OCI-LY1 (cell line): ENCODE data around the gene PFN3.

Source experiments
- CTCF ChIP-seq: fragments of 200-600 bp; sonication (generic), shearing (Covaris generic); IDR thresholded peaks from 2 replicates; pipeline ENCODE4 v1.5.1; 2017; ENCODE audit warnings: mild to moderate bottlenecking, antibody characterized with exemption, low read length, moderate library complexity, mixed read lengths
- EZH2 ChIP-seq: fragments of 200-600 bp; sonication (generic), shearing (Covaris generic); IDR thresholded peaks from 2 replicates; pipeline ENCODE4 v1.8.0; 2017; ENCODE audit warnings: borderline replicate concordance, mixed run types, mild to moderate bottlenecking, antibody characterized with exemption, low read length, moderate library complexity, mixed read lengths

DNA sequence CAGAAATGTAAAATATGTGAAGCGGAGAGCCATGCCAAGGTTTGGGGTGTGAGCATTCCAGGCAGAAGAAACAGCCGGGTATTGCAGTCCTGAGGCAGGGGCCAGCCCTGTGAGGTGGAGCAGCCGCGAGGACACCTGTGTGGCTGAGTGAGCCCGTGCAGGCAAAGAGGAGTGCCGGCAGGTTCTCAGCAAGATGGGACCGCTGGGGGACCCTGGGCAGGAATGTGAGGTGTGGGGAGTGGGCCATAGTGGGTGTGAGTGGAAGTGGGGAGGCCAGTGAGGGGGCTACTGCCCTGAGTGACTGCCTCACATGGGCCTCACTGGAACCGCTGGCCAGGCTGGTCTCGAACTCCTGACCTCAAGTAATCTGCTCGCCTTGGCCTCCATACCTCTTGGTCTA is 38.0 kb upstream of the PFN3 start:
- TF ChIP-seq CTCF (no peak), EZH2 (no peak)
